ENCODE results near the gene FBXO10.
A peak's percentile ranks its signal among the peaks of the same experiment; 100 is the strongest.

Gene FBXO10

DNA sequence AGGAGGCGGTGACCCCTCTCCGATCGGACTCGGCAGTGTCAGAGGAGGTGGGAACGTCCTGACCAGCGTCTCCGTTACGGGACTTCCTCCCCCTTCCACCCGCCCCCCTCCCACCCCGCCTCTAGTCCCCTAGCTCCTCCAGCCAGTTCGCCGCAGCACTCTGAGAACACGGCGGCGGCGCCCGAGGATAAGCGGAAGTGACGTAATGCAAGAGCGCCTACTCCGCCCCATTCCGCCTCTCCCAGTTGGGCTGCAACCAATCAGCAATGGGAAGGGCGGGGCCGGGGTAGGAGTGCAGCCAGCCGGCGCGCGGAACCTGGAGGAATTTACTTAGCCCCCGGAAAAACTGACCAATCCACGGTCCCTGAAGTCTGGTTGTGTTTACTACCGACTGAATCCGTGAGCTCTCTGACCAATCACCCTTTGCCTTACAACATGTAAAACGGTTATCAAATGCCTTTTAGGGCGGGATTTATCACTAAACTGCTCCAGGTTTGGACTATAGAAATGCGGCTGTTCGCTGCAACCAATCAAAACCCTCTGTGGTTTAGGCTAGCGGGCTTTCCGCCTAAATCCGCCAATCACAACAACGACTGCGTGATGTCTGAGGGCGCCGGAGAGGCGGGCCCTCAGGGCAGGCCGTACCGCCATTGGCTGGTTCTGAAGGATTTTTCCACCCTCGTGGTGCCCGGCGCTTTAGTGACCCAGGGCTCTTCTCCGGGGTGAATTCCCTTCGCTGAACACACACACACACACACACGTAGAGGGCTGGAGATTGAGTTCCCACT, 110.7 kb downstream of the FBXO10 start, which contains the start of gene ZBTB5:
Gene ZBTB5 (minus strand): TSS at position 202 of the 788 bp plus-strand sequence. CDS start 22,899 bp downstream, outside the sequence.
- DNase-seq (ENCODE audit: low read depth in 2 of 2), result peak; percentile 100
- H3K4me3 ChIP-seq (replicated peaks in 1 of 2; ENCODE audit: low read depth in 2 of 2, low read length in 2 of 2), result peak within 1 kb of the TSS; percentile 98
- TF ChIP-seq, protein P1, sequence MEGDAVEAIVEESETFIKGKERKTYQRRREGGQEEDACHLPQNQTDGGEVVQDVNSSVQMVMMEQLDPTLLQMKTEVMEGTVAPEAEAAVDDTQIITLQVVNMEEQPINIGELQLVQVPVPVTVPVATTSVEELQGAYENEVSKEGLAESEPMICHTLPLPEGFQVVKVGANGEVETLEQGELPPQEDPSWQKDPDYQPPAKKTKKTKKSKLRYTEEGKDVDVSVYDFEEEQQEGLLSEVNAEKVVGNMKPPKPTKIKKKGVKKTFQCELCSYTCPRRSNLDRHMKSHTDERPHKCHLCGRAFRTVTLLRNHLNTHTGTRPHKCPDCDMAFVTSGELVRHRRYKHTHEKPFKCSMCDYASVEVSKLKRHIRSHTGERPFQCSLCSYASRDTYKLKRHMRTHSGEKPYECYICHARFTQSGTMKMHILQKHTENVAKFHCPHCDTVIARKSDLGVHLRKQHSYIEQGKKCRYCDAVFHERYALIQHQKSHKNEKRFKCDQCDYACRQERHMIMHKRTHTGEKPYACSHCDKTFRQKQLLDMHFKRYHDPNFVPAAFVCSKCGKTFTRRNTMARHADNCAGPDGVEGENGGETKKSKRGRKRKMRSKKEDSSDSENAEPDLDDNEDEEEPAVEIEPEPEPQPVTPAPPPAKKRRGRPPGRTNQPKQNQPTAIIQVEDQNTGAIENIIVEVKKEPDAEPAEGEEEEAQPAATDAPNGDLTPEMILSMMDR (IDR thresholded peaks at IDR 0.05; ENCODE audit: low read depth, low read length), result no peak

DNA sequence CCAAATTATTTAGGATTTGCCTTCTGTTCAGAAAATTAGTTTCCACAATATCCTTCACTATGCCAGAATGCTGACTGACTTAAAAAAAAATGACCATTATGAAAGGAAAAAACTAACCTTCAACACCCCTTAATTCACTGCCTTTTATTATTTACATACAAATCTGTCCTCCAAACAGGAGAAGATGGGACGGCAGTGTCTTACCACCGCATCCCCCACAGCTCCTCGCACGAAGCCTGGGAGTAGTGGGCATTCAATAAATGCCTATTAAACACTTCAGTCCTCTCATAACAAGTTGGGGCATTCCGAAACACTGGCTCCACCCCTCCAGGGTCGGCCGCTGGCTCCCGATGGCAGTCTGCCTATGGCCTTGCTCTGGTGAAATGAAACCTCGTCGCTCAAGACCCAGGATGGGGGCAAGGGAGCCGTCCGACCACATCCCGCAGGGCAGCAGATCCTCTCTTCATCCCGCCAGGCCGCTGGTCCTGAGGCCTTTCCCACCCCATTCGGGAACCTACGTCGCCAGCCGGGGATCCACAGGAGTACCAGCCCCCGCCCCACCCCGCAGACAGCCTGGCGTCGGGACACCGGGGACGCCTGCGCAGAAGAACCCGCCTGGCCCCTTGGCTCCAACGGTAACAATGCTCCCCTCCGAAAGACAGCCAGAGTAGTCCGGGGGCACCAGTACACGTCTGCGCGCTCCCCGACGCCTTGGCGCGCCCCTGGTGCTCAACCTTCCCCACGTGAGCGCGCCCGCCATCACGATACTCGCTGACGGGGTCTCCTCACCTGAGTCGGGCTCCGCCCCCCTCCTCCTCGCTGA, 111.5 kb downstream of the FBXO10 start:
- TF ChIP-seq, protein P1 (IDR thresholded peaks at IDR 0.05; ENCODE audit: low read depth, low read length), result no peak
- peak; percentile 77 for DNase-seq (ENCODE audit: low read depth in 2 of 2)
- peak overlapping the region; percentile 98 for H3K4me3 ChIP-seq (replicated peaks in 1 of 2; ENCODE audit: low read depth in 2 of 2, low read length in 2 of 2)

DNA sequence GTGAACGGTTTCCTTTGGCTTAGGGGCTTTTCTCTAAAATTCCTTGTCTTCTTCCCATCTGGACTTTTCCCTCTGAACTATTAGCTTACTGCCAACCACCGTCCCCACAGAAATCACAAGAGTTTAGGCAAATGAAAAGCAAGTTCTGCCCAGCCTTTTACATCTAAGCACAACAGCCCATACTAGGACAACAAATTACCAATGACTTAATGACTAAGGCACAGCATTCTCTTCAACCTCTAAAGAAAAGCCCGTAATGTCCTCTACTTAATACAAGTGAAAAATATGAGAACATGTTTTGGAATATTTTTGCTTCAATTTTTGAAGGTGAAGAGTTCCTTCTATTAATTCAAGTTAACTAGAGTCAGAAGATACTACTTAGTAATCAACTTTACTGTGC, 112.2 kb downstream of the FBXO10 start:
- TF ChIP-seq, protein P1 (IDR thresholded peaks at IDR 0.05; ENCODE audit: low read depth, low read length), result no peak
- H3K4me3 ChIP-seq (replicated peaks in 1 of 2; ENCODE audit: low read depth in 2 of 2, low read length in 2 of 2), result peak overlapping the region; percentile 98
- DNase-seq (ENCODE audit: low read depth in 2 of 2), result peak in 1 of 2 donors; percentile 22

Measured in cardiac fibroblast (primary cell).